Tibial artery (tissue), 4 donors: ENCODE results near the gene PDE3A.

Source experiments
- DNase-seq, 2 donors: peaks; one replicate each; pipeline ENCODE4 v3.0.0-alpha.2; 2019
- H3K27ac ChIP-seq, 2 donors: fragments of 200-600 bp; sonication (generic) in 1 of 2; 1 replicate in 1 of 2; 2 replicates in 1 of 2; pipeline ENCODE4 v1.5.1; 2018 to 2019; ENCODE audit warnings: mild to moderate bottlenecking in 1 of 2
- H3K27me3 ChIP-seq, 2 donors: fragments of 200-600 bp; sonication (generic) in 1 of 2; one replicate each; pipeline versions ENCODE4 v1.5.1 to v1.6.0; 2016 to 2019
- H3K36me3 ChIP-seq, 3 donors: fragments of 200-600 bp; sonication (generic) in 2 of 3; one replicate each; pipeline ENCODE4 v1.5.1; 2016 to 2019; ENCODE audit warnings: mild to moderate bottlenecking in 2 of 3
- H3K4me1 ChIP-seq, 4 donors: fragments of 200-600 bp; sonication (generic) in 2 of 4; 1 replicate in 3 of 4; 2 replicates in 1 of 4; pipeline ENCODE4 v1.5.1; 2016 to 2019
- H3K4me3 ChIP-seq, 2 donors: fragments of 200-600 bp; sonication (generic) in 1 of 2; 1 replicate in 1 of 2; 2 replicates in 1 of 2; pipeline ENCODE4 v1.5.1; 2018 to 2019; ENCODE audit warnings: mild to moderate bottlenecking in 2 of 2
- H3K9me3 ChIP-seq, 3 donors: fragments of 200-600 bp; sonication (generic) in 1 of 3; one replicate each; pipeline ENCODE4 v1.5.1; 2016 to 2019
- intact Hi-C: fragments of 100-400 bp; cut with DNase I; formaldehyde crosslinking; loops from one replicate; pipeline ENCODE4 v1.15.0; 2023; ENCODE audit warnings: low total_unique reads
- TF ChIP-seq, protein P1 (sequence below), 2 experiments: fragments of 200-600 bp in 1 of 2; fragments of 450-650 bp in 1 of 2; IDR thresholded peaks; one replicate each; pipeline ENCODE4 v1.5.1; 2017 to 2019; ENCODE audit warnings: antibody characterized with exemption in 2 of 2, mild to moderate bottlenecking in 1 of 2, moderate library complexity in 1 of 2

The PDE3A gene

GRCh38 chr12:20443792-20444191, 75.5 kb downstream of the PDE3A start:
- TF ChIP-seq, protein P1, sequence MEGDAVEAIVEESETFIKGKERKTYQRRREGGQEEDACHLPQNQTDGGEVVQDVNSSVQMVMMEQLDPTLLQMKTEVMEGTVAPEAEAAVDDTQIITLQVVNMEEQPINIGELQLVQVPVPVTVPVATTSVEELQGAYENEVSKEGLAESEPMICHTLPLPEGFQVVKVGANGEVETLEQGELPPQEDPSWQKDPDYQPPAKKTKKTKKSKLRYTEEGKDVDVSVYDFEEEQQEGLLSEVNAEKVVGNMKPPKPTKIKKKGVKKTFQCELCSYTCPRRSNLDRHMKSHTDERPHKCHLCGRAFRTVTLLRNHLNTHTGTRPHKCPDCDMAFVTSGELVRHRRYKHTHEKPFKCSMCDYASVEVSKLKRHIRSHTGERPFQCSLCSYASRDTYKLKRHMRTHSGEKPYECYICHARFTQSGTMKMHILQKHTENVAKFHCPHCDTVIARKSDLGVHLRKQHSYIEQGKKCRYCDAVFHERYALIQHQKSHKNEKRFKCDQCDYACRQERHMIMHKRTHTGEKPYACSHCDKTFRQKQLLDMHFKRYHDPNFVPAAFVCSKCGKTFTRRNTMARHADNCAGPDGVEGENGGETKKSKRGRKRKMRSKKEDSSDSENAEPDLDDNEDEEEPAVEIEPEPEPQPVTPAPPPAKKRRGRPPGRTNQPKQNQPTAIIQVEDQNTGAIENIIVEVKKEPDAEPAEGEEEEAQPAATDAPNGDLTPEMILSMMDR (IDR thresholded peaks at IDR 0.05) = no peak
- Histone ChIP-seq H3K27me3 (no peaks in the 10 kb centered on the region), H3K36me3 (no peaks in the 10 kb centered on the region), H3K27ac (peak overlapping the region; percentile 29 to 57), H3K4me1 (peaks cover 0 to 89% (median 28%) of the 10 kb centered on the region in 4 donors), H3K4me3 (no peak overlapping the region), H3K9me3 (no peaks in the 10 kb centered on the region)
- DNase-seq = no peak
- intact Hi-C loops = no loop called here

DNA sequence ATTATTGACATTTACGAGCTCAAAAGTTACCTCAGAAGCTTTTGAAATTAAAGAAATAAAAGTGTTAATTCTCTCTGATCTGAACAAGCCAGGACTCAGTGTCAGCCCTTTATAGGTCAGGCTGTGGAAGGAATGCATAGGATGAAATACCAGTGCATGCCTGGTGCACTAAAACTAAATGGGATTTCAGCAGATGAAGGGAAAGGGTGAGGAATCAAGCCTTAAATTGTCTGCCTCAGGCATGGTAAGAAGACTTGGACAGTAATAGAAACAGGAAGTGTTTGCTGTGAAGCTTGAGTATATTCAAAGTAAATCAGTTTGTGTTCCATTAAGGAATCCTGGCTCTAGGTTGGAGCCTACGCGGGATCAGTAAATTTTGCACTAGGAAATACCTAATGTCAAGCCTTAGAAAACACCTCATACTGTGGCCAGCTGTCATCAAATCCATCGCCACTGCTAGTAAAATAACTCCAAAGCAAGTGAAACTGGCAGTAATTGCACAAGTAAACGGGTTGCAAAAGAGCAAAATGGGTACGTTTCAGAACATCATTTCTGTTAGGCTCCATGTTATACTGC, 76.3 kb downstream of the PDE3A start:
- Histone ChIP-seq H3K4me3 (peak overlapping the region in 1 of 2 donors; percentile 15), H3K27me3 (no peaks in the 10 kb centered on the region), H3K4me1 (peaks cover 0 to 89% (median 30%) of the 10 kb centered on the region in 4 donors), H3K27ac (peak overlapping the region; percentile 29 to 57), H3K9me3 (no peaks in the 10 kb centered on the region), H3K36me3 (no peaks in the 10 kb centered on the region)
- DNase-seq = no peak
- intact Hi-C loops = no loop called here
- TF ChIP-seq, protein P1 (IDR thresholded peaks at IDR 0.05) = no peak

DNA sequence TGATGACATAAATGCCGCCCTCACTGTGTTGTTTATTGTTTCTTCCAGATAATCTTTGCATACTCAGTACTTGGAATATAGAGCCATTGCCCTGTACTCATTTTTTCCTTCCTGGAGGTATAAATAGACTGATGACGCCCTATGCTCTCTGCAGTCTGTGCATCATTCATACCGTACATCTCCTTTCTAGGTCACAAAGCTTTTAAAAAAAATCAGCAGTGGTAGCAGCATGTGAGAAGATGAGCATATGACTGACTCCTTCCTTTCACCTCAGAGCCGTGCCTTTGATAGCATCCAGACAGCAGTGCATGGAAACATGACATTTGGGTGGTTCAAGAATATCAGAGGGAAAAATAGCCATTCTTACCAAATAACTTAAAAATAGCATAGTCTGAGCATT, 77.3 kb downstream of the PDE3A start:
- TF ChIP-seq, protein P1 (IDR thresholded peaks at IDR 0.05) = no peak
- no peaks in the 10 kb centered on the region for H3K27me3 ChIP-seq
- intact Hi-C loops = no loop called here
- no peak overlapping the region for H3K4me3 ChIP-seq
- H3K9me3 ChIP-seq = no peaks in the 10 kb centered on the region
- no peak for DNase-seq
- H3K27ac ChIP-seq = peak overlapping the region; percentile 29 to 57
- H3K36me3 ChIP-seq = no peaks in the 10 kb centered on the region
- peaks cover 0 to 89% (median 24%) of the 10 kb centered on the region in 4 donors for H3K4me1 ChIP-seq

DNA sequence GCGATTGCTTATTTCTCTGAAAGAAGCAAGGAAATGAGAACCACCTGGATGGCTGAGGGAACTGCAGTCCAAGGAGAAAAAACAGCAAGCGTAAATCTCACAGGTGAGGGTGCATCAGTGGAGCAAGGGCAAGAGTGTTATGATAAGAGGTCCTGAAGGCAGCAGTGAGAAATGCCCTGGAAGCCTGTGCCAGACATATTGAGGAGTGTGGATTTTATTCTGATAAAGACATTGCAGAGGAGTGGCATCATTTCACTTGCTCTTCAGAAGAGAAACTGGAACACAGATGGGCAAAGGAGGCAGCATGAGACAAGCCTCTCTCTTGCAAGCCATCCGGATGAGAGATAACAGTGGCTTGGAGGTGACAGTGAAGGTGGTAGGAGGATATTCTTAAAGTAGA, 78.5 kb downstream of the PDE3A start:
- Histone ChIP-seq H3K9me3 (no peaks in the 10 kb centered on the region), H3K27ac (peak overlapping the region; percentile 29 to 57), H3K36me3 (no peaks in the 10 kb centered on the region), H3K4me3 (no peak overlapping the region), H3K4me1 (peaks cover 0 to 86% (median 24%) of the 10 kb centered on the region in 4 donors), H3K27me3 (no peaks in the 10 kb centered on the region)
- intact Hi-C loops = no loop called here
- DNase-seq = no peak
- TF ChIP-seq, protein P1 (IDR thresholded peaks at IDR 0.05) = no peak

GRCh38 chr12:20448781-20449180, 80.4 kb downstream of the PDE3A start:
- intact Hi-C loops = no loop called here
- Histone ChIP-seq H3K4me1 (peaks cover 0 to 70% (median 21%) of the 10 kb centered on the region in 4 donors), H3K9me3 (no peaks in the 10 kb centered on the region), H3K4me3 (no peak overlapping the region), H3K36me3 (no peaks in the 10 kb centered on the region), H3K27ac (peak overlapping the region in 1 of 2 donors; percentile 29), H3K27me3 (no peaks in the 10 kb centered on the region)
- TF ChIP-seq, protein P1 (IDR thresholded peaks at IDR 0.05) = no peak
- no peak for DNase-seq
